ENCODE data around the gene FUBP3.

GRCh38 chr9:130677252-130677651 lies 97.9 kb downstream of the FUBP3 start:
- TF ChIP-seq REST (IDR thresholded peaks at IDR 0.05) (no peak), CTCF (IDR thresholded peaks at IDR 0.05) (no peak), EP300 (IDR thresholded peaks at IDR 0.05) (no peak), POLR2A (IDR thresholded peaks at IDR 0.05; ENCODE audit: low read length) (no peak), RCOR1 (IDR thresholded peaks at IDR 0.05; ENCODE audit: low read depth, low read length) (no peak), ATOH8 (CRISPR knock-in tag; IDR thresholded peaks at IDR 0.05; ENCODE audit: low read depth) (no peak), USF2 (IDR thresholded peaks at IDR 0.05) (no peak), CEBPB (IDR thresholded peaks at IDR 0.05) (no peak)

Measured in A549 (cell line).